Mammary epithelial cell (primary cell): Measurements from ENCODE around the gene CD59.

Source experiments
- EZH2 ChIP-seq: IDR thresholded peaks from 2 replicates; pipeline ENCODE4 v1.6.1; 2012; ENCODE audit warnings: low read length, inconsistent platforms, borderline replicate concordance
- TF ChIP-seq, protein P1 (sequence below), 2 donors: IDR thresholded peaks in 1 of 2; conservative IDR thresholded peaks in 1 of 2; 2 replicates each; pipeline ENCODE4 v1.5.1; 2011 to 2012; ENCODE audit warnings: inconsistent platforms in 2 of 2, low read length in 2 of 2, mild to moderate bottlenecking in 2 of 2, control low read depth in 1 of 2, low read depth in 1 of 2; ENCODE audit not compliant: insufficient read depth in 1 of 2; ENCODE audit errors: extremely low read depth in 1 of 2

DNA sequence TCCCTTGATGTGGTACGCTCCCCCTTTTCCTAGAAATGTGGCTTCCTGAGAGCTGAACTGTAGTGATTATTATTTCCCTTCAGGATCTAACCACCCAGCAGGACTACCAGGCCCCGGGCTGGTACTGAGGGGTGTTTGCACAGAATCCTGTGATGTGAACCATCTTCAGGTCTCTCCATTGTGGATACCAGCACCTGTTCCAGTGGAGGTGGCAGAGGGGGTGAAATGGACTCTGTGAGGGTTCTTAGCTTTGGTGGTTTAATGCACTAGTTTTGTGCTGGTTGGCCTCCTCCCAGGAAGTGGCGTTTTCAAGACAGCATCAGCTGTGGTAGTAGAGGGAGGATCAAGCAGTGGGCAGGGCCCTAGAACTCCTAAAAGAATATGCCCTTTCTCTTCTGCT, 54.2 kb downstream of the CD59 start:
- TF ChIP-seq, protein P1, sequence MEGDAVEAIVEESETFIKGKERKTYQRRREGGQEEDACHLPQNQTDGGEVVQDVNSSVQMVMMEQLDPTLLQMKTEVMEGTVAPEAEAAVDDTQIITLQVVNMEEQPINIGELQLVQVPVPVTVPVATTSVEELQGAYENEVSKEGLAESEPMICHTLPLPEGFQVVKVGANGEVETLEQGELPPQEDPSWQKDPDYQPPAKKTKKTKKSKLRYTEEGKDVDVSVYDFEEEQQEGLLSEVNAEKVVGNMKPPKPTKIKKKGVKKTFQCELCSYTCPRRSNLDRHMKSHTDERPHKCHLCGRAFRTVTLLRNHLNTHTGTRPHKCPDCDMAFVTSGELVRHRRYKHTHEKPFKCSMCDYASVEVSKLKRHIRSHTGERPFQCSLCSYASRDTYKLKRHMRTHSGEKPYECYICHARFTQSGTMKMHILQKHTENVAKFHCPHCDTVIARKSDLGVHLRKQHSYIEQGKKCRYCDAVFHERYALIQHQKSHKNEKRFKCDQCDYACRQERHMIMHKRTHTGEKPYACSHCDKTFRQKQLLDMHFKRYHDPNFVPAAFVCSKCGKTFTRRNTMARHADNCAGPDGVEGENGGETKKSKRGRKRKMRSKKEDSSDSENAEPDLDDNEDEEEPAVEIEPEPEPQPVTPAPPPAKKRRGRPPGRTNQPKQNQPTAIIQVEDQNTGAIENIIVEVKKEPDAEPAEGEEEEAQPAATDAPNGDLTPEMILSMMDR (conservative IDR thresholded peaks at IDR 0.05 in 1 of 2, IDR thresholded peaks at IDR 0.05 in 1 of 2; ENCODE audit: extremely low read depth in 1 of 2, insufficient read depth in 1 of 2, low read depth in 1 of 2, low read length in 2 of 2) = no peak
- no peak for TF ChIP-seq EZH2
